HG02759 (cell line): ENCODE data around the gene HAO2.
"Not testable (repeated sequence)": the region's sequence is repeated elsewhere in the genome, so short reads cannot be mapped to it uniquely, and the experiment has no call there.

Experiments used
- ATAC-seq: cut with Tn5 transposase; IDR thresholded peaks from one replicate; pipeline ENCODE4 v1.9.1; 2021; ENCODE audit warnings: mild to moderate bottlenecking, moderate library complexity; ENCODE audit not compliant: unreplicated experiment

HAO2 gene

GRCh38 chr1:119368554-119368953 lies at the start of gene HAO2:
HAO2 (plus strand) TSS chr1:119368785; CDS start chr1:119381086, 12,301 bp downstream.
- no peak for ATAC-seq

- no peak for ATAC-seq
These were observed 48.5 kb upstream of the HAO2 start for GRCh38 chr1:119320100-119320499.

GRCh38 chr1:119321666-119322419 lies 46.7 kb upstream of the HAO2 start:
- ATAC-seq, result no peak

- ATAC-seq, result peak; percentile 85
These were observed 45.2 kb upstream of the HAO2 start for GRCh38 chr1:119323216-119323982.

- no peak for ATAC-seq
These were observed 44.4 kb upstream of the HAO2 start for GRCh38 chr1:119324198-119324597.

GRCh38 chr1:119326251-119326650 lies 42.3 kb upstream of the HAO2 start:
- no peak for ATAC-seq

GRCh38 chr1:119327094-119327449 lies 41.5 kb upstream of the HAO2 start:
- ATAC-seq, result no peak

- ATAC-seq, result peak; percentile 39
These were observed 41.0 kb upstream of the HAO2 start for GRCh38 chr1:119327450-119328155.

- no peak for ATAC-seq
These were observed 38.8 kb upstream of the HAO2 start for GRCh38 chr1:119329541-119330461.

- no peak for ATAC-seq
These were observed 38.0 kb upstream of the HAO2 start for GRCh38 chr1:119330466-119331189.

GRCh38 chr1:119331190-119331515 lies 37.4 kb upstream of the HAO2 start:
- no peak for ATAC-seq

- ATAC-seq, result no peak
These were observed 36.7 kb upstream of the HAO2 start for GRCh38 chr1:119331915-119332314.

- no peak for ATAC-seq
These were observed 36.0 kb upstream of the HAO2 start for GRCh38 chr1:119332622-119333021.

GRCh38 chr1:119333163-119333896 lies 35.3 kb upstream of the HAO2 start:
- no peak for ATAC-seq

GRCh38 chr1:119333897-119334250 lies 34.7 kb upstream of the HAO2 start:
- not testable (repeated sequence) for ATAC-seq

GRCh38 chr1:119336848-119337247 lies 31.7 kb upstream of the HAO2 start:
- ATAC-seq, result no peak

GRCh38 chr1:119338004-119338403 lies 30.6 kb upstream of the HAO2 start:
- ATAC-seq, result no peak

GRCh38 chr1:119338757-119339156 lies 29.8 kb upstream of the HAO2 start:
- ATAC-seq, result no peak

- no peak for ATAC-seq
These were observed 27.7 kb upstream of the HAO2 start for GRCh38 chr1:119340861-119341261.
